GM19193 (cell line): ENCODE measurements around the gene FOXC2.

Source experiments
- POLR2A ChIP-seq: IDR thresholded peaks from 4 replicates; pipeline ENCODE4 v1.6.1; 2011; ENCODE audit not compliant: insufficient read depth, insufficient read length; ENCODE audit errors: extremely low read depth

The FOXC2 gene

GRCh38 chr16:86566601-86566965 lies at the start of gene FOXC2:
Gene FOXC2 (plus strand): TSS chr16:86566829. CDS start chr16:86567336, 507 bp downstream.
- no peak for TF ChIP-seq POLR2A

- TF ChIP-seq POLR2A: no peak
Measured at GRCh38 chr16:86517033-86517432, 49.6 kb upstream of the FOXC2 start.

- no peak for TF ChIP-seq POLR2A
Measured at GRCh38 chr16:86517652-86518258, 48.9 kb upstream of the FOXC2 start.

GRCh38 chr16:86519007-86519648 lies 47.5 kb upstream of the FOXC2 start:
- TF ChIP-seq POLR2A: no peak

- TF ChIP-seq POLR2A: no peak
Measured at GRCh38 chr16:86519649-86520316, 46.8 kb upstream of the FOXC2 start.

DNA sequence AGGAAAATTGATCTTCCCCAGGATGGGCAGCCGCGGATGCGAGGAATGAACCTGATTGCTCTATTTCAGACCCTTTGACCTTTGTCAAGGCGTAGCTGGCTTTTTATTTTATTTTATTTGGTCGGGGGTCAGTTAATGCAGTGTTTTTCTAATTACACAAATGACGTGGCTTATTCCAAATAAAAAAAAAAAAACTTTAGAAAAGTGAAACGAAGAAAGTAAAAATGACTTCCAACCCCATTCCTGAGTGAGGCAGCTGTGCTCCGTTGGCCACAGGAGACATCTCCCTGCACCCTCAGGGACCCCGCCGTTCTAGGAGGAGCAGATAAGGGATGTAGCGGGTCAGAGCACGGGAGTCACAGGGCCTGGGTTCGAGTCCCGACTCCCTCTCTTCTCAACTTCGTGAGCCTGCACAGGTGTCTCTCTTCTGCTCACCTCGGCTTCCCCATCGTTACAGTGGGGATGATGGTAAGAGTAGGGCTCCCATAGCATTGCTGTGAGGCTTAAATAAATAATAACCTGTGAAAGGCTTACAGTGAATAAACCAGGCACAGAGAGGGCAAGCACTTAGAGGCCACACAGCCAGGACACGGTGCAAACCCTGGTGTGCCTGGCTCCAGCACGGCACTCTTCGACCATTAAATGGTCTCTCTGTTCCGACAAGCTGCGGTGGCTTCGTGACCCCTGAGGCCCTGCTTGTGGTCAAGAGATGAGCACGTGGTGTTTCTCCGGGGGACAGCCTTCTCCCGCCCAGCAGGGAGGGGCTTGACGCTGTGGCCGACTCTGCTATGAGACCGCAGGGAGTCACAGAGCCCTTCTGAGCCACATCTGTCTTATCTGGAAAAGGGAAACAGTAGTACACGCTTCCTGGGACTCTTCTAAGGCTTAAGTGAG lies 46.1 kb upstream of the FOXC2 start:
- no peak for TF ChIP-seq POLR2A

DNA sequence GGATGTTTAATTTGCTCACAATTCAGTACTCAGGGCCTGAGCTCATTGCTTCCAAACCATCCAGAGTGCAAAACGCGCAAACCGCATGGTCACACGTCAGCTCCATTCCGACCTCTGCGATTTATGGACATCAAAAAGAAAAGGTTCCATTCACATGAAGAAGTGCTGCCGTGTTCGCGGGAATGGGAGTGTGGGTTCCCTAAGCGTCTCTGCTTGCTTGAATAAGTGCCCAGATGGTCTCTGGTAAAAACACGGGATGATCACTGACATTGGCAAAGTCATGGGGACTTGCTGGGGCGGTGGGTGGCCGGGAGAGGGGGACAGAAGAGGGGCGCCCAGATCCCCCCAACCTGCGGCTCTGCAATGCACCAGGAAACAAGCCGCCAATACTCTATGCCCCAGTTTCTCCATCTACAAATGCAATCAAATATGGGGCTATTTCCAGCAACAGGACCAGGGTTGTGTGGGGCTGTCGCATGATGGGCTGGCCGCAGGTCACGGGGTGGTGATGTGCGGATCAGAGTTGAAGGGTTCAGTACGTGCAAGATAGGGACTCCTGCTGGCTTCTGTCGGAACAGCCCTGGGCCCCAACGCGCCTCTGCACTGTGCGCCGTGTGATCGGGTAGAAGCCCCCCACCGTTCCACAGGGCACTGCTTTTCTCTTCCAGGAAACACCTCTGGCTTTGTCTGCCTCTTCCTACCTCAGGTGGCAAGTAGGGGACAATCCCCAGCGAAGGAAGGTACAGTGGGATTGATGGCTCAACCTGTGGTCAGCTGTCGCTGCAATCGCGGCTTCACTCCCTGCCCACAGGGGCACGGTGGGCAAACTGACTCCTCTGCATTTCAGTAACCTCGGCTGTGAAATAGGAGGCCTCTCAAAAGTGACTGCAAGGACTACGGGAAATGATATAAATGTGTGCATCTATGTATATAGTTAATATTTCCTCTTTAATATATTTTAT lies 45.1 kb upstream of the FOXC2 start:
- TF ChIP-seq POLR2A: no peak

- no peak for TF ChIP-seq POLR2A
Measured at GRCh38 chr16:86522634-86523033, 44.0 kb upstream of the FOXC2 start.

- TF ChIP-seq POLR2A: no peak
Measured at GRCh38 chr16:86523166-86523740, 43.4 kb upstream of the FOXC2 start.

DNA sequence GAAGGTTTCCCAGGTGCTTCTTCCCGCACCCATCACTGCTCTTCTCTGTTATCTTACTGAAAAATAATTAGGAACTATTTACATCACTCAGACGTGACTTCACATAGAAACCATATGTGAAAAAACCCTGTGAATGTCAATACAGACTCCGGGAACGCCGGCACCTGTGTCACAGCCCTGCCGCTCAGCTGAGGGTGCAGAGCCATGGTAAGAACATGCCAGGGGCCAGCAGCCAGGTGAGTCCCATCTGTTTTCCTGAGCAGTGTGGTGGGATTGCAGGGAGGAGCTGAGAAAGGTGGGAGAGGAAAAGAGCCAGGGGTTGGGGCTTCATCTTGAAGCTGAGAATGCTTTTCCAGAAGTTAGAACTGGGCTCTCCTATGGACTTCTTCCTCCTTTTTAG lies 42.6 kb upstream of the FOXC2 start:
- TF ChIP-seq POLR2A: no peak

DNA sequence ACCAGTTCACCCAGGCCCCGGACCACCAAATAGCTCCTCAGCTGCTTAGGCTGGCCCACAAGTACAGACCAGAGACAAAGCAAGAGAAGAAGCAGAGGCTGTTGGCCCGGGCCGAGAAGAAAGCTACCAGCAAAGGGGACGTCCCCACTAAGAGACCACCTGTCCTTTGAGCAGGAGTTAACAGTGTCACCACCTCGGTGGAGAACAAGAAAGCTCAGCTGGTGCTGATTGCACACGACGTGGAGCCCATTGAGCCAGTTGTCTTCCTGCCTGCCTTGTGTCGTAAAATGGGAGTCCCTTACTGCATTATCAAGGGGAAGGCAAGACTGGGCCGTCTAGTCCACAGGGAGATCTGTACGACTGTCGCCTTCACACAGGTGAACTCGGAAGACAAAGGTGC lies 40.9 kb upstream of the FOXC2 start:
- TF ChIP-seq POLR2A: no peak

GRCh38 chr16:86527366-86527765 lies 39.3 kb upstream of the FOXC2 start:
- no peak for TF ChIP-seq POLR2A

- TF ChIP-seq POLR2A: no peak
Measured at GRCh38 chr16:86528061-86528929, 38.3 kb upstream of the FOXC2 start.
